T-helper 2 cell treated with Interferon-gamma antibody and Interleukin-4, amounts not matched to agents 5 μg/mL and 100 μg/mL, for 36 hours (primary cell): ENCODE data around the gene SEMA7A.

ENCODE experiments used
- DNase-seq: peaks from one replicate; pipeline ENCODE4 v3.0.0; 2021; ENCODE audit warnings: low spot score
- H3K27ac Mint-ChIP-seq: one replicate; pipeline ENCODE4 v1.8.0; 2021; ENCODE audit warnings: mild to moderate bottlenecking, mixed read lengths
- H3K27me3 Mint-ChIP-seq: one replicate; pipeline ENCODE4 v1.8.0; 2021; ENCODE audit warnings: low read depth, mixed read lengths
- H3K36me3 Mint-ChIP-seq: one replicate; pipeline ENCODE4 v1.8.0; 2021; ENCODE audit warnings: low read depth, mixed read lengths
- H3K4me1 Mint-ChIP-seq: one replicate; pipeline ENCODE4 v1.8.0; 2021; ENCODE audit warnings: low read depth, mixed read lengths
- H3K4me3 Mint-ChIP-seq: one replicate; pipeline ENCODE4 v1.8.0; 2022; ENCODE audit warnings: mild to moderate bottlenecking, moderate library complexity, mixed read lengths
- H3K9me3 Mint-ChIP-seq: one replicate; pipeline ENCODE4 v1.8.0; 2021; ENCODE audit warnings: mixed read lengths

The SEMA7A gene

DNA sequence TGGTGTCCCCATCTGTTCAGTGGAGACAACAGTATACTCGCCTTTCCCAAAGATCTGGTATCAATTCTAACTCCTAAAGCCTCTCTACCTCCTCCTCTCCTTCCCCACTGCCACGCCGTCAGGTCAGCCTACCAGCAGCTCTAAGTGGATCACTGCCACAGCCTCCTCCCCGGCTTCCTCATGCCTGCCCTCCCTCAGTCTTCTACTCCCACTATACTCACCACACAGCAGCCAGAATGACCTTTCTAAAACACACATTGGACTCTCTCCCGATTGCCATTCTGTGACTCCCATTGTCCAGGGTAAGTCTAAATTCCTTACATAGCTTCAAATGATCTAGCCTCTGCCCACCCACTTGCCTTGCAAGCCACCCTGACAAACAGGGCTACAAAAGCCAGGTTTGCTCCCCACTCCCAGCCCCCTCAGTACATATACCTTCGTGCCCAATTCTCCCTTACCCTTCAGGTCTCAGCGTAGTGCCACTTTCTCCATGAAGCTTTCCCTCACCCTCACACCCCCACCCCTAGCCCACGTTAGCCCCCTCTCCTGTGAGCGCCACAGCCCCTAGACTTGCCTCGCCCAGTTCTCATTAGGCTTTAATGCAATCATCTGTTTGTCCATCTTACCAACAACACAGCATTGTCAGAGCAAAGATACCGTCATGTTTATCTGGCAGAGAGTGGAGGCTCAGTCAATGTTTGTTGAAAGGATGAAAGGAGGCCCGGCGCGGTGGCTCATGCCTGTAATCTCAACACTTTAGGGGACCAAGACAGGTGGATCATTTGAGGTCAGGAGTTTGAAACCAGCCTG lies 9.5 kb upstream of the SEMA7A start:
- Mint-ChIP-seq H3K36me3 (peaks cover 14% of the 10 kb centered on the region), H3K27me3 (no peaks in the 10 kb centered on the region), H3K27ac (peak overlapping the region; percentile 24), H3K9me3 (no peaks in the 10 kb centered on the region), H3K4me3 (no peak overlapping the region), H3K4me1 (peaks cover 6% of the 10 kb centered on the region)
- DNase-seq, result no peak

GRCh38 chr15:74442604-74443003 lies 8.8 kb upstream of the SEMA7A start:
- Mint-ChIP-seq H3K9me3 (no peaks in the 10 kb centered on the region), H3K36me3 (peaks cover 7% of the 10 kb centered on the region), H3K27ac (no peak overlapping the region), H3K4me1 (peaks cover 7% of the 10 kb centered on the region), H3K27me3 (no peaks in the 10 kb centered on the region), H3K4me3 (no peak overlapping the region)
- DNase-seq, result no peak

DNA sequence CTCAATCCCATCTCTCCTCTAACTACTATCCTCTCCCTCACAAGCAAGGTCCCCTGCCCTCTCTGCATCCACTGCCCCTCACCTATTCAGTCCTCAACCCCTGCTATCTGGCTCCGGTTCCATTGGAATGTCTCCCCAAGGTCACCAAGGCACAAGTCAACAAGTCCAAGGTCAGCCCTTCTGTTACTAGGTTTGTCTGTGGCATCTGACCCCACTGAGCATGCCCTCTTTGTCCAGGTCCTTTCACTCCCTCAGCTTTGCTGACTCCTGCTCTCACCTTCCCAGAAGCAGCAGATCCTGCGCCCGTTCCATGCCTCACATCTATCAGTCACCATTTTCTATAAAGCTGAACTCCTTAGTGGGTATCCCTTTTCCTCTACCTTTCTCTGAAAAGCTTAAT lies 8.3 kb upstream of the SEMA7A start:
- Mint-ChIP-seq H3K27ac (no peak overlapping the region), H3K4me1 (peaks cover 7% of the 10 kb centered on the region), H3K9me3 (no peaks in the 10 kb centered on the region), H3K4me3 (no peak overlapping the region), H3K27me3 (no peaks in the 10 kb centered on the region), H3K36me3 (peaks cover 6% of the 10 kb centered on the region)
- no peak for DNase-seq

DNA sequence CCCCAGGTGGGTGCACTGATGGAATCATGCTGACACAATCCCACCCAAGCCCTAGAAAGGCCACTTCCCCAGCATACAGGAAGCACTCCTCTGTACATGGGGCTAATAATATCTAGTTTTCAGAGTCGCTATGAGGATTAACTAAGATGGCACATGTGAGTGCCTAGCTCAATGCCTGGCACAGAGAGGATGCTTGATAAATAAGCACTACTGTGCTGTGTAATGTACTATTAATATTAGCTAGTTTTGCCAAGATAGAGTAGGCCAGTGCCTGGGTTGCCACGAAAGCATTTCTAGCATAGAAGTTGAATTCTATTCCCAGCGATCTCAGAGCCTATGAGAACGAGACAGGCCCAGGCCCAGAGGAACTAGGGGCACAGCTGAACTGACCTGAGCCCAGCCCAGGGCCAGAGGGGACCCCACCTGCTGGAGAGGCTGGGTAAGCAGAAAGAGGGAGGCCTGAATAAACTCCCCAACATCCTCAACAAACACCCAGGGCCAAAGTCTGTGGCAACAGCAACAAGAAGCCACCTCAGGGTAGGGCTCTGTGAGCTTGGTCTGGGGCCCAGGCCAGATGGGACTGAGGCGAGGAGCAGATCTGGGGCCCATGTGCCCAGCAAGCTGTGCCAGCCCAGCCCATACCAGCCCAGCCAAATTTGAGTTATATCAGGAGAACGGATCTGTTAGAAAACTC lies 7.6 kb upstream of the SEMA7A start:
- no peak overlapping the region for H3K4me3 Mint-ChIP-seq
- H3K9me3 Mint-ChIP-seq, result no peaks in the 10 kb centered on the region
- DNase-seq, result no peak
- H3K27me3 Mint-ChIP-seq, result no peaks in the 10 kb centered on the region
- H3K27ac Mint-ChIP-seq, result no peak overlapping the region
- H3K4me1 Mint-ChIP-seq, result peaks cover 7% of the 10 kb centered on the region
- H3K36me3 Mint-ChIP-seq, result peaks cover 2% of the 10 kb centered on the region

GRCh38 chr15:74438721-74439316 lies 5.1 kb upstream of the SEMA7A start:
- no peak overlapping the region for H3K4me3 Mint-ChIP-seq
- H3K27ac Mint-ChIP-seq, result no peak overlapping the region
- peak; percentile 70 for DNase-seq
- no peaks in the 10 kb centered on the region for H3K27me3 Mint-ChIP-seq
- H3K9me3 Mint-ChIP-seq, result no peaks in the 10 kb centered on the region
- H3K36me3 Mint-ChIP-seq, result no peaks in the 10 kb centered on the region
- peaks cover 19% of the 10 kb centered on the region for H3K4me1 Mint-ChIP-seq

DNA sequence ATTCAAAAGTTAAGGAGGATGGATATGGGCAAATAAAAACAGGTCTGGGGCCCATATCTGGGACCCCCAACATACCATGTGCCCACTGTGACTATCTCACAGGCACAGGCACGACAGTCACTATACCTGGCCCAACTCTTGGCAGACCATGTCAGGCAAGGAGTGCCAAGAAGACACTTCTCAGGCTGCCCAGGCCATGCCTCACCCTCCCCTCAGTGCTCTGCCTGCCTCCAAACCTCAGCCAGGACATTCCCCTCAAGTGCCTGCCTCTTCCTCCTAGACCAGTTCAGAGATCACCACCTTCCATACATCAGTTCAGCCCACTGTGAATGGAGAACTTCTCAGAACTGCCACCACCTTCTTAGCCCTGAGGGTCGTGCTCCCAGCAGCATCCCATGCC lies 4.4 kb upstream of the SEMA7A start:
- H3K4me1 Mint-ChIP-seq, result peaks cover 19% of the 10 kb centered on the region
- no peak for DNase-seq
- H3K27ac Mint-ChIP-seq, result no peak overlapping the region
- H3K27me3 Mint-ChIP-seq, result no peaks in the 10 kb centered on the region
- no peaks in the 10 kb centered on the region for H3K36me3 Mint-ChIP-seq
- no peaks in the 10 kb centered on the region for H3K9me3 Mint-ChIP-seq
- no peak overlapping the region for H3K4me3 Mint-ChIP-seq

- Mint-ChIP-seq H3K27ac (peak overlapping the region; percentile 82), H3K4me1 (peaks cover 41% of the 10 kb centered on the region), H3K9me3 (no peaks in the 10 kb centered on the region), H3K4me3 (peak overlapping the region; percentile 81), H3K36me3 (no peaks in the 10 kb centered on the region), H3K27me3 (no peaks in the 10 kb centered on the region)
- no peak for DNase-seq
These were observed 742 bp upstream of the SEMA7A start for GRCh38 chr15:74434263-74435136.

- Mint-ChIP-seq H3K27ac (no peak overlapping the region), H3K9me3 (no peaks in the 10 kb centered on the region), H3K4me1 (peaks cover 38% of the 10 kb centered on the region), H3K36me3 (no peaks in the 10 kb centered on the region), H3K4me3 (peak overlapping the region; percentile 79), H3K27me3 (no peaks in the 10 kb centered on the region)
- DNase-seq, result no peak
These were observed 678 bp downstream of the SEMA7A start for GRCh38 chr15:74432968-74433591.

DNA sequence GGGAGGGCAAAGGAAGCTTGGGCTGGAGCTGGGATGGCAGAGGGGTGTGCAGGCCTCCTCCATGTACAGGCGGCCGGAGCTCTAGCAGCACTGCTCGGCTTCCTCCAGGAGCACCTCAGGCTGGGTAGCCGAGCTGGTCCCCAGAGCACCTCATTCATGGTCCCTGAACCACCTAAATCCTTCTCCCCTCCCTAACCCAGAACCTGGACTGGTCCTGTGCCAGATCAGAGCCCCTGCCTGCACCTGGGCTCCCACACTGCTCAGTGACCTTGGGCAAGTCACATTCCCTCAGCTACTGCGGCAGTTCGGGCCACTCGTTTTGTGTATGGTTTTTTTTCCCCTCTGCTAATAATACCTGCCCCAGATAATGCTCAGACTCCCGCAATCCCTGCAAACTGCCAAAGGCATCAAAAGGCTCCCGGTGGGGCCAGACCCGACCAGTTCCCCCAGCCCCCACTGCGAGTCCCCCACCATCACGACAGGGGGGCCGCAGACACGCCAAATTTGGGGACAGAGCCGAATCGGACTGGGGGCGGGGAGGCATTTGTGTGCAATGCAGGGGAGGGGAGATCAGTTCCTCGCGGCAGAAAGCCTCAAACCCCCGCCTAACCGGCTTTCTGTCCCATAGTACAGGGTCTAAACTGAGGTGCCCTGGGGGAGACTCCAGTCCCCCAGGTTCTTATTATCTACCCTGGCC lies 1.3 kb downstream of the SEMA7A start:
- DNase-seq, result no peak
- H3K9me3 Mint-ChIP-seq, result no peaks in the 10 kb centered on the region
- H3K27ac Mint-ChIP-seq, result peak overlapping the region; percentile 38
- H3K4me1 Mint-ChIP-seq, result peaks cover 38% of the 10 kb centered on the region
- no peaks in the 10 kb centered on the region for H3K27me3 Mint-ChIP-seq
- peak overlapping the region; percentile 79 for H3K4me3 Mint-ChIP-seq
- peaks cover 2% of the 10 kb centered on the region for H3K36me3 Mint-ChIP-seq

- DNase-seq, result no peak
- H3K4me3 Mint-ChIP-seq, result peak overlapping the region; percentile 79
- H3K36me3 Mint-ChIP-seq, result peaks cover 4% of the 10 kb centered on the region
- H3K9me3 Mint-ChIP-seq, result no peaks in the 10 kb centered on the region
- peaks cover 39% of the 10 kb centered on the region for H3K4me1 Mint-ChIP-seq
- peak overlapping the region; percentile 38 for H3K27ac Mint-ChIP-seq
- no peaks in the 10 kb centered on the region for H3K27me3 Mint-ChIP-seq
These were observed 2.1 kb downstream of the SEMA7A start for GRCh38 chr15:74431645-74432044.

DNA sequence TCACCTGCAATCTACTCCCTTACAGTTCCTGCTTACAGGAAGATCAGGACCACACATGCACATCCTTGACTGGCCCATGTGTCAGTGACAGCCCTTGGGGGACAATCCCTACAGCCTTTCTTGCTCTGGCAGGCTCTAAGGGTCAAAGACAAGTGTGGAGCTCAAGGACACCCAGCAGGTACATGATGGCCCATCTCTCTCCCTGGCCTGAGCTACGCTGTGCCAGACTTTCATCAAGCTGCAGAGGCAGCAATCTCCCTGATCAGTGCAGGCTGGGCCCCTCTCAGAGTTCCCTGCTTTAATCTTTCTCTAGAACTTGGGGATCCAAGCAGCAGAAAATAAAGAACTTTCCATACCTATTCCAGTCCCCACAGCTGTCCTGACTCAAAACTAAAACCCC lies 2.6 kb downstream of the SEMA7A start:
- peaks cover 4% of the 10 kb centered on the region for H3K36me3 Mint-ChIP-seq
- H3K4me1 Mint-ChIP-seq, result peaks cover 39% of the 10 kb centered on the region

DNA sequence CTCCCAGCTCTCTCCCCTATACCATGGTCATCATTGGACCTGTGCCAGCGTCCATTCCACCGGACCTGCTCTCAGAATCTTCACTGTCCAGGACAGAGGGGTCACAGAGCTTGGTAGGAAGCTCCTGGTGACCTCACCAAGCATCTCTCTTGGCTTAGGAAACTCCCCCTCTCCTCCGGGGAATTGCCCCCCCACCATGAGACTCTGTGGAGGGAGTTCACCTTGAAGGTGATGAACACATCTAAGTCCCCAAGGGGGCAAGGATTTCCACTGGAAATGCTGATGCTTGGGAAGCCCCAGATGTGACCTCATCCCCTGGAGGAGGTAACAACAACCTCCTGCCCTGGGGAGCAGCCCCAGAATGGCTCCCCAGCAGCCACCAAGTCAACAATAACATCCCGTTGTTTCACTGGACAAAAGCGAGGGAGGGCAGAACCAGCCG lies 3.2 kb downstream of the SEMA7A start:
- no peak for DNase-seq
- peaks cover 4% of the 10 kb centered on the region for H3K36me3 Mint-ChIP-seq
- peaks cover 38% of the 10 kb centered on the region for H3K4me1 Mint-ChIP-seq
- no peaks in the 10 kb centered on the region for H3K9me3 Mint-ChIP-seq
- no peak overlapping the region for H3K4me3 Mint-ChIP-seq
- no peak overlapping the region for H3K27ac Mint-ChIP-seq
- no peaks in the 10 kb centered on the region for H3K27me3 Mint-ChIP-seq

More for the DNA sequence above, 2.6 kb downstream of the SEMA7A start:
- Mint-ChIP-seq H3K27ac (peak overlapping the region; percentile 27), H3K4me3 (peak overlapping the region; percentile 79), H3K27me3 (no peaks in the 10 kb centered on the region), H3K9me3 (no peaks in the 10 kb centered on the region)
- no peak for DNase-seq
